ENCODE data around the gene BRSK2.

The BRSK2 gene

GRCh38 chr11:1484695-1485503, 95.2 kb downstream of the BRSK2 start:
- DNase-seq = no peak

GRCh38 chr11:1485504-1485885, 95.8 kb downstream of the BRSK2 start:
- DNase-seq = no peak

DNA sequence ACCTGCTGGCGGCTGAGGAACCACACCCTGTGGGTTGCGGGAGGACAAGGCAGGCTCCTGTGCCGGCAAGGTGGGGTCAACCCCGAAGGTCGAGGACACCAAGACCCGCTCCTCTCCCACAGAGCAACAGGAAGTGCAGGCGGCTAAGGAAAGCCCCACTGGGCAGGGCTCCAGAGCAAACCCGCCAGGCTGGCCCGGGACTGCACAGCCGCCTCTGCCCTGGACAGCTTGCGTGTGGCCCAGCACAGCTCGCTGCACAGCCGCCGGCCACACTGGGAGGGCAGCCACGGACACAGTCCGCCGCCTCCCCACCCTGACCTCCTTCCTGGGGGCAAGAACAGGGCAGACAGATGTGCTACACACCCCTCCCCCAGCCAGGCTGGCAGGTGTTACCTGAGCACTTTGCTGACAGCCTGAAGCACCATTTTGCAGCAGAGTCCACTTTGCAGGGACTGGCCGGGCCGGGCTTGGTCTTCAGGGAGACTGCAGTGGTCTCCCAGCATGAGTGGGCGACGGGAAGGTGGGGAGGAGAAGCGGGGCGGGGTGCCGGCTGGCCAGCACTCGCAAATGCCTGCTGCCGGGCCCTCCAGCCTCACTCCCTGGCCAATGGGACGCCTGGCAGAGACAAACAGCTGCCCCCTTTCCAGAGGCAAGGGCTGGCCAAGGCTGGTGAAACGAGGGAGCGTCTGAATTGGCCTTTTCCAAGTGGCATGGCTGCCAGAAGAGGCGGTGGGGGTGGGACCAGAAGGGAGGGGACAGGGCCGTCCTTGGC, 96.5 kb downstream of the BRSK2 start, which contains the start of gene MOB2:
Gene MOB2 (minus strand): TSS at position 726 of the 772 bp plus-strand sequence. CDS start 223 bp downstream, at position 503.
- DNase-seq = no peak

DNA sequence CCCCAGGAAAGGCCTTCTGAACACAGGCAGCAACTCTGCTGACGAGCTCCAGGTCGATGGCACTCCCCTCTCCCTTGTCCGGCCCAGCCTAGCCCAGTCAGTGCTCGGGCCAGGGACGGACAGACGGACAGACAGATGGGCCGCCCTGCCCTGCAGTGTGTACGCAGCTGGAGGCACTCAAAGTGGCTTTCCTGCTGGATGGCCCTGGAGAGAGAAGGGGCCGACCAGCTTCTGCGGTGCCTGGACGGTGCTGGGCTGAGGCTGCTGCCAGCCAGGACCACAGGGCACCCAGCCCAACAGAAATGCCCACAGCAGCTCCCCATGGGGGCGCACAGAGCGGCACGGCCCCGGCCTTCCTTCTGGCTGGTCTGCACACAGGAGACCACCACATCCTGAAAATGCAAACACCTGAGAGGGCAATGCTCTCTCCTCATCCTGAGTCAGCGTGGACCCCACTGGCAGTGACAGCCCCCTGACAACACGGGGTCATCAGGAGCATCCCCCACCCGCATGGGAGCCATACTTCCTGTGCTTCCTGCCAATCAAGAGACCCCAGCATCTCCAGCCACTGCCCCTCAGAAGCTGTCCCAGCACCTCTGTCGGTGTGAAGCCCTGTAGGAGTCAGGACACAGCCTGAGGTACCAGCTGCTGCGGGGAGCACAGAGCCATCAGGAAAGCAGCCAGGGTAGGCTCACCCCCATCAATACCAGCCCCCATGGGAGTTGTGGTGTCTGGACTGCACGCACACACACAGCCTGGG, 97.5 kb downstream of the BRSK2 start:
- no peak for DNase-seq

DNA sequence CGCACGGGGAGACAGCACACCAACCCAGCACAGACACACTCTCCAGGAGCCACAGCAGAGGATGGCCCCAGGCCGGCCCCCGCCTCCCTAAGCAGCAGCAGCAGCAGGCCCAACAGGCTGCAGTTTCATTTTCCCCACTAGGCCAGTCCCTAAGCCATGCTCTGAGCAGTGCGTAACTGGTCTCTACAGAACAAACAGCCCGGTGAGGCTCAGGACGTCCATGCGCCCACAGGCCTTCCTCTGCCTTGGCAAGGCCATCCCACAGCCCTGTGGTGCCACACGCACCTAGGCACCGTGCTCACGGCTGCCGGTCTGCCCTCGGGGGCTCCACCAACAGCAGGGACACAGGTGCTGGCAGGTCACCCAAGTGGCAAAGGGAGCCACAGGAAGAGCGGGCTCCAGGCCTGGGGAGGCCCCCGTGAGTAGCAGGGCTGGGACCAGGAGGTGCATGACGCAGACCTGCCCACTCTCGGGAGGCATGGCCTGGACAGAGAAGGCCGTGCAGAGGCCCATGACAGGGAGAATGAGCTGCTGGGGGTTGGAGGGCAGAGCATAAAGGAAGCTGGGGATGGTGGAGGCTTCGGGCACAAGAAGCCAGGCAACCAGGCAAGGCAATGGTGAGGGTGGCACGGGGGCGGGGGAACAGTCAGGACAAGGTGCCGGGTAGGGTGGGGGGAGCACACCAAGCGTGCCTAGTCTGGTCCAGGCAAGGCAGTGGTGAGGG, 98.3 kb downstream of the BRSK2 start:
- DNase-seq = no peak

DNA sequence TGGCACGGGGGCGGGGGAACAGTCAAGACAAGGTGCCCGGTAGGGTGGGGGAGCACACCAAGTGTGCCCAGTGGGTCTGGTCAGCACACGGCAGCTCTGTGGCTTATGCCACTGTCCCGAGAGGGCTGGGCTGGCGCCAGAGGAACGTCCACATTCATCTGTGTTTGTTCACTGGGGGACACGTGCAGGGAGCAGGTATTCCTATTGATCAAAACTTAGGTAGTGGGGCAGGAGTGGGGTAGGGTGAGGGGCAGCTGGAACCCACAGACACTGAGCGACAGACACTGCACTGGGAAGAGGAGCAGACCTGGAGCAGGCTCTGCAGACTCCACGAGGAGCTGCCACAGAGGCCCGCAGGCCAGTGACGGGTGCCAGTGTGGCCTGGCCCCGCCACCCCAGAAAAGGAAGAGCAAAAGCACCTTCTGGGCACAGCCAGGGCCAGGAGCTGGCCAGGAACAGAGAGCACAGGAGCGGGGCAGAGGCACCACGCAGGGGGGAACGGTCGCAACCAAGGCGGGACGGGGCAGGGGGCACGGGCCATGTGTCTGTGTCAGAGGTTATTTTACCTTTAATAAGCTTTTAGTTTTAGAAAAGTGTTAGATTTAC, 98.9 kb downstream of the BRSK2 start:
- DNase-seq = no peak

DNA sequence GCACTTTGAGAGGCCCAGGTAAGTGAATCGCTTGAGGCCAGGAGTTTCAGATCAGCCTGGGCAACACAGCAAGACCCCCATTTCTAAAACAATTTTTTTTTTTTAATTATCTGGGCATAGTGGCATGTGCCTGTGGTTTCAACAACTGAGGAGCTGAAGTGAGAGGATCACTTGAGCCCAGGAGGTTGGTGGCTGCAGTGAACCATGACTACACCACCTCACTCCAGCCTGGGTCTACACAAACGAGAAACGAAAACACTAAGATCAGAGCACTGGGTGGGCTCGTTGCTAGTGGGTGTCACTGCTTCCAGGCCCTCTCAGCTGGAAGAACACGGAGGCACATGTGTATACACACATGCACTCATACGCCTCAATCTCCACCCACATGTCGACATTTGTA, 100.9 kb downstream of the BRSK2 start:
- no peak for DNase-seq

DNA sequence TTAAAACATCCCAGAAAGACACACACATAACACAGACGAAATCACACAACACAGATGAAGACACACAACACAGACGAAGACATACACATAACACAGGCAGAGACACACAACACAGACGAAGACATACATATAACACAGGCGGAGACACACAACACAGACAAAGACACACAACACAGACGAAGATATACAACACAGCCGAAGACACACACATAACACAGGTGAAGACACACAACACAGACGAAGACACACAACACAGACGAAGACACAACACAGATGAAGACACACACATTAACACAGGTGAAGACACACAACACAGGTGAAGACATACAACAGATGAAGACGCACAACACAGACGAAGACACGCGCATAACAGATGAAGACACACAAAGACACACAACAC, 101.6 kb downstream of the BRSK2 start:
- no peak for DNase-seq

DNA sequence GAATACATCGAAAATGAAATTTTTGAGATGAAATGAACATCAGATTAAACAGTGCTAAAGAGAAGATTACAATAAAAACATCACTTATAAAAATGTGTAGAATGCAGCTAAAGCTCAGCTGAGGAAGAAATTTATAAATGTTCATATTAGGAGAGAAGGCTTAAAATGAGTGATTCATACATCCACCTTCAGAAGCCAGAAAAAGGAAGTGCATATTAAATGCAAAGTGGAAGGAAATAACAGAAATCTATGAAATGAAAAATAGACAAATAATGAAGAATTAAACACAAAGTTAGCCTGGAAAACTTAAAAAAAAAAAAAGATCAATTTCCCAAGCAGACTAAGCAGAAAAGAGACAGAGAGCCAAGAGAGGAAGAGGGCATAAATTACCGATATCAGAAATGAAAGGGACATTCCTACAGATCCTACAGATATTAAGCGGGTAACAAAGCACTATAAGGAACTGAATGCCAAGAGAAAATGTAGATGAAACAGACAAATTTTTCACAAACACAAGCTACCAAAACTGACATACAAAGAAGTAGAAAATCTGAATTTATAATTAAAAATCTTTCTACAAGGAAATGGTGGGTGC, 104.0 kb downstream of the BRSK2 start:
- DNase-seq = no peak

GRCh38 chr11:1494650-1495049, 104.9 kb downstream of the BRSK2 start:
- DNase-seq = no peak

DNA sequence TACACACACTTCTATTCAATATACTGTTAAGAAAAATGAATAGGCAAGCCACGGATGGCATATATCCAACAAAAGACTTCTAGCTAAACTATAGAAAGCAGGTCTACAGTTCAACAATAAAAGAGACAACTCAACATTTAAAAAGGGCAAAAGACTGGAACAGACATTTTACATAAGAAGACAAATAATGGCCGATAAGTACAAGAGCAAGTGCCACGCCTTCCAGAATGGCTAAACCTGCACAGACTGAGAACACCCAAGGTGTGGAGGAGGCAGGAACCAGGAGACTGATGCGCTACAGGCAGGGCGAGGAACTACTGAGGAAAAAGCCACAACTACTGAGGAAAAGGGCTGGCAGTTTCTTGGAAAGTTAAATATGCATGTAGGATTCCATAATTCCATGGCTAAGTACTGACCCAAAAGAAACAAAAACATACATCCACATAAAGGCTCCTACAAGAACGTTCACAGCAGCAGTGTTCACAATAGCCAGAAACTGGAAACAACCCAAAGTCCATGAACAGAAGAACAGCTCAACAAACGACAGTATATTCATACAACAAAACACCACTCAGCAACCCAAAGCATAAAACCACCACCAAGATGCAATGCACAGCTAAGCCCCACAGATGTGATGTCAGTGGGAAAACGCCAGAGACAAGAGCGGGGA, 106.5 kb downstream of the BRSK2 start:
- no peak for DNase-seq

DNA sequence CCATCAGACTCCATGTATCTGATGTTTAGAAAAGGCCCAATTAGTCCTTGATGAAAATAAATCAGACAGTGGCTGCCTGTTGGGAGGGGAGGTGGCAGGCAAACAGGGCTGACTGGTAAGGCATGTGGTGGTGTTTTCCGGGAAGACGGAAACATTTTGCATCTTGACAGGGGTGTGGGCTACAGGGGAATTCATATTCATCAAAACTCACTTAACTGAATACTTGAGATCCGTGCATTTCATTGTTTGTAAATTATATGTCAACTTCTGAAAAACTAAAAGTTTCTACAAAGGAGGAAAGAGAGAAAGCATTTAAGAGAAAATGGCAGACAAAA, 107.0 kb downstream of the BRSK2 start:
- no peak for DNase-seq

DNA sequence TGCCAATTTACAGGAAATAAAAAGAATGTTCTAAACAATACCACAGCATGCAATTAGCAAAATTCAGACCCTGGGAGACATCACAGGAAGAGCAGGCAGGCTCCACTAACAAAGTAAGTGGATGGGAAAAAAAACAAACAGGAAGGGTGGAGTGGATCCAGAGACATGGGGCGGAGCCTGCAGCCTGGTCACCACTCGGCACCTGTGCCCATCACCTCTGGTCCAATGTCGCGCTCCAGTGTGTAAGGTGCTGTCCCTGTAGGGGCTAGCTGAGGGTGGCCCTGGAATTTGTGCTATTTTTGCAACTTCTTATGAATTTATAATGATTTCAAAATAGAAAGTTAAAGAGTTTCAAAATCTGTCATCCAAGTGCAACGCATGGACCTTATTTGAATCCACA, 107.9 kb downstream of the BRSK2 start:
- no peak for DNase-seq

DNA sequence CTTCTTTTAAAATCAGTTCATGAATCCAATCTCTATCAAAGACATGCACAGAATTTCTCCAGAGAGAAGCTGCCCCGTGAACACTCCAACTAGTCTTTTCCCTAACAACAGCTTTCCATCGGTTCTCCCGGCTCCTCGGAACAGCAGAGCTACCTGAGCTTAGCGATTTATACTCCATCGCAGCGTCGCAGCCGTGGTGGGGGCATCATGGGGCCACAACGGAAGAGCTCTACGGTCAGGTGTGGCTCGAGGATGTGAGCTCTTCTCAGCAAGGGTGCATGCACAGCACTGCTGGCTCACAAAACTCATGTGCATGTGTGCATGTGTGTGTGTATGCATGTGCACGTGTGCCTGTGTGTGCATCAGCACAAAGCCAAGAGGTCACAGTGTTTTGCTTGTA, 108.5 kb downstream of the BRSK2 start:
- DNase-seq = no peak

DNA sequence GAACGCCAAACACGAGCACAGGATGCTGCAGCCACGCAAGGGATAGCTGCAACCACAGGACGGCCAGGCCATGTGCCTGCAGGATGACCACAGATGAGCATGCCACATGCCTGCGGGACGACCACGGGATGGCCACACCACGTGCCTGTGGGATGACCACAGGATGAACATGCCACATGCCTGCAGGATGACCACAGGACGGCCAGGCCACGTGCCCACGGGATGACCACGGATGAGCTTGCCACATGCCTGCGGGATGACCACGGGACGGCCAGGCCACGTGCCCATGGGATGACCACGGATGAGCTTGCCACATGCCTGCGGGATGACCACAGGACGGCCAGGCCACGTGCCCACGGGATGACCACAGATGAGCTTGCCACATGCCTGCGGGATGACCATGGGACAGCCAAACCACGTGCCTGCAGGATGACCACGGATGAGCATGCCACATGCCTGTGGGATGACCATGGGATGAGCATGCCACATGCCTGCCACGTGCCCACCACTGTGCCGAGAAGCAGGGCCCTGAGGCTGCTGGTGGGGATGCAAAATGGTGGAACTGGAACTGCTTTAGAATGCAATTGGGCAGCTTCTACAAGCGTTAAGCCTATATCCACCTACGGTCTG, 109.6 kb downstream of the BRSK2 start:
- no peak for DNase-seq

DNA sequence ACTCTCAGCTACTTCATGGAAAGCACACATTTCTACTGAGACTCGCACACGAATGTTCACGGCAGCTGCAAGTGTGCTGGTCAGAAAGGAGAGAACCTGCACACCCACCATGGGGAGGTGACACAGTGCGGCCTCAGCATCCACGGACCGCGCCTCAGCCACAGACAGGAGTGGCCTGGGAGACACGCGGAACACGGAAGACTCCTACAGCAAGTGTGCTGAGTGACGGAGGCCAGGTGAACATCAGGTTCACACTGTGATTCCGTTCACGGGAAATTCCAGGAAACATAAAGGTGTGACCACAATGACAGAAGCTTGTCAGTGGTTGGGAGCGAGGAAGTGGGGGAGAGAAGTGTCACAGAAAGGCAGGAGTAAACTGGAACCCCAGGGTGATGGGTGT, 110.2 kb downstream of the BRSK2 start:
- DNase-seq = no peak

- DNase-seq = no peak
Observed at GRCh38 chr11:1500466-1501420, 111.0 kb downstream of the BRSK2 start.

DNA sequence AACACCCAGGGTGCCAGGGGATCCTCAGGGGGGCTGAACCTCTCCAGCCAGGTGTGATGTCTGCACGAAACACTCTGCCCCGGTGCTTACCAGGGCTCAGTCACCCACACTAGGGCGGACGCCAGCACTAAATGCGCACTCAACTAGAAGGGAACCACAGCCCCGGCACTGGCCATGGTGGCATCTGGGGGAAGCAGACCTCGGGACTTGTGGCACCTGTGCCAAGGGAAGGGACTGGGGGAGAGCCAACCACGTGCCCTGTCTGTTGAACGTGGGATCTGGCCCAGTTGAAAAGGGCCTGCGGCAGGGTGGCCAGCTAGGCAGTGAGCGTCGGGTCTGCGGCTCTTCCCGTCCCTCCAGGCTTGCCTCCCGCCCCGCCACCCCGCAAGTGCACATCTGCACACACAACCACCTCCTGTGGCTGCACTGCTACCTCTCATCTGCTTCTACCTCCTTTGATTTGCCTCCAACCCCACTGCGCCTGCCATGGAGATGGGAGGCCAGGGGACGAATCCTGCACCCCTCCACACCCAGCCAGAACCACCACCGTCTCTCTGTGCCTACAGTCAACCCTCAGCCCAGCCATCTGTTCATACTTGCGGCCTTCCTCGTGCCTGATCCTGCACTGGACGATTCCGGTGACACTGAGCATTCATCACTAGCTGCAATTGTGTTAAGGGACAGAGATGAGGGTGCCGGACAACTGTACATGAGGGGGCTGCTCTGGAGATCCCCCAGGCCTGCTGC, 111.9 kb downstream of the BRSK2 start:
- DNase-seq = no peak
